ENCODE results near the gene ADA. TPM values are rescaled to one million over a fixed set of nuclear protein-coding genes. Genes with fewer than 3 reads are reported as not detected.
"Not testable (repeated sequence)": the region's sequence is repeated elsewhere in the genome, so short reads cannot be mapped to it uniquely, and the experiment has no call there.

ADA gene
- total and polyA plus RNA-seq, 5 donors from 2014 or later, result 28.1 to 41.3 (median 38.3) TPM

GRCh38 chr20:44596010-44596409, 55.5 kb downstream of the ADA start:
- H3K36me3 ChIP-seq (ENCODE audit: control insufficient read depth, insufficient read depth, low read length), result no peaks in the 10 kb centered on the region
- no peak overlapping the region for H3K4me3 ChIP-seq (ENCODE audit: low read depth, low read length)
- Mint-ChIP-seq H3K27me3 (no peaks in the 10 kb centered on the region), H3K9me3 (no peaks in the 10 kb centered on the region), H3K4me1 (peaks cover 5 to 11% (median 7%) of the 10 kb centered on the region in 4 donors), H3K4me3 (no peak overlapping the region), H3K27ac (peak overlapping the region in 1 of 3 donors; percentile 46), H3K36me3 (no peaks in the 10 kb centered on the region)
- H3K4me1 ChIP-seq (ENCODE audit: control insufficient read depth, insufficient read depth, low read length, poor library complexity, severe bottlenecking), result no peaks in the 10 kb centered on the region
- no peak overlapping the region for H3K27ac ChIP-seq (ENCODE audit: insufficient read depth, low read length, poor library complexity, severe bottlenecking)
- H3K9me3 ChIP-seq (ENCODE audit: control insufficient read depth in 2 of 2, low read length in 2 of 2), result no peaks in the 10 kb centered on the region
- DNase-seq (no peak), ATAC-seq (ENCODE audit: low read depth in 2 of 2) (no peak)
- H3K27me3 ChIP-seq (ENCODE audit: control insufficient read depth, insufficient read depth, low read length), result no peaks in the 10 kb centered on the region

- no peaks in the 10 kb centered on the region for H3K27me3 ChIP-seq (ENCODE audit: control insufficient read depth, insufficient read depth, low read length)
- Mint-ChIP-seq H3K4me3 (no peak overlapping the region), H3K27me3 (no peaks in the 10 kb centered on the region), H3K9me3 (no peaks in the 10 kb centered on the region), H3K36me3 (no peaks in the 10 kb centered on the region), H3K27ac (no peak overlapping the region), H3K4me1 (peaks cover 5 to 11% (median 7%) of the 10 kb centered on the region in 4 donors)
- H3K36me3 ChIP-seq (ENCODE audit: control insufficient read depth, insufficient read depth, low read length), result no peaks in the 10 kb centered on the region
- H3K27ac ChIP-seq (ENCODE audit: insufficient read depth, low read length, poor library complexity, severe bottlenecking), result no peak overlapping the region
- no peak overlapping the region for H3K4me3 ChIP-seq (ENCODE audit: low read depth, low read length)
- H3K4me1 ChIP-seq (ENCODE audit: control insufficient read depth, insufficient read depth, low read length, poor library complexity, severe bottlenecking), result no peaks in the 10 kb centered on the region
- H3K9me3 ChIP-seq (ENCODE audit: control insufficient read depth in 2 of 2, low read length in 2 of 2), result no peaks in the 10 kb centered on the region
- DNase-seq, result no peak
- ATAC-seq (ENCODE audit: low read depth in 2 of 2), result no peak
These were observed 56.8 kb downstream of the ADA start for GRCh38 chr20:44594730-44595129.

- Mint-ChIP-seq H3K4me3 (no peak overlapping the region), H3K4me1 (peaks cover 3 to 11% (median 6%) of the 10 kb centered on the region in 4 donors), H3K36me3 (no peaks in the 10 kb centered on the region), H3K27ac (no peak overlapping the region), H3K9me3 (no peaks in the 10 kb centered on the region), H3K27me3 (no peaks in the 10 kb centered on the region)
- Histone ChIP-seq H3K9me3 (ENCODE audit: control insufficient read depth in 2 of 2, low read length in 2 of 2) (no peaks in the 10 kb centered on the region), H3K27ac (ENCODE audit: insufficient read depth, low read length, poor library complexity, severe bottlenecking) (no peak overlapping the region), H3K36me3 (ENCODE audit: control insufficient read depth, insufficient read depth, low read length) (no peaks in the 10 kb centered on the region), H3K27me3 (ENCODE audit: control insufficient read depth, insufficient read depth, low read length) (no peaks in the 10 kb centered on the region), H3K4me3 (ENCODE audit: low read depth, low read length) (no peak overlapping the region), H3K4me1 (ENCODE audit: control insufficient read depth, insufficient read depth, low read length, poor library complexity, severe bottlenecking) (no peaks in the 10 kb centered on the region)
- ATAC-seq (ENCODE audit: low read depth in 2 of 2) (no peak), DNase-seq (no peak)
These were observed 57.7 kb downstream of the ADA start for GRCh38 chr20:44593751-44594150.

GRCh38 chr20:44592366-44592765, 59.1 kb downstream of the ADA start:
- Mint-ChIP-seq H3K27ac (no peak overlapping the region), H3K36me3 (no peaks in the 10 kb centered on the region), H3K4me3 (no peak overlapping the region), H3K27me3 (no peaks in the 10 kb centered on the region), H3K9me3 (no peaks in the 10 kb centered on the region), H3K4me1 (no peaks in the 10 kb centered on the region)
- Histone ChIP-seq H3K9me3 (ENCODE audit: control insufficient read depth in 2 of 2, low read length in 2 of 2) (no peaks in the 10 kb centered on the region), H3K4me3 (ENCODE audit: low read depth, low read length) (no peak overlapping the region), H3K27me3 (ENCODE audit: control insufficient read depth, insufficient read depth, low read length) (no peaks in the 10 kb centered on the region), H3K27ac (ENCODE audit: insufficient read depth, low read length, poor library complexity, severe bottlenecking) (no peak overlapping the region), H3K36me3 (ENCODE audit: control insufficient read depth, insufficient read depth, low read length) (no peaks in the 10 kb centered on the region), H3K4me1 (ENCODE audit: control insufficient read depth, insufficient read depth, low read length, poor library complexity, severe bottlenecking) (no peaks in the 10 kb centered on the region)
- DNase-seq, result no peak
- no peak for ATAC-seq (ENCODE audit: low read depth in 2 of 2)

- H3K27ac Mint-ChIP-seq, result peak overlapping the region in 1 of 3 donors; percentile 29
- H3K36me3 Mint-ChIP-seq, result no peaks in the 10 kb centered on the region
- Histone ChIP-seq H3K9me3 (ENCODE audit: control insufficient read depth in 2 of 2, low read length in 2 of 2) (no peaks in the 10 kb centered on the region), H3K27ac (ENCODE audit: insufficient read depth, low read length, poor library complexity, severe bottlenecking) (no peak overlapping the region), H3K36me3 (ENCODE audit: control insufficient read depth, insufficient read depth, low read length) (no peaks in the 10 kb centered on the region), H3K4me1 (ENCODE audit: control insufficient read depth, insufficient read depth, low read length, poor library complexity, severe bottlenecking) (no peaks in the 10 kb centered on the region), H3K4me3 (ENCODE audit: low read depth, low read length) (no peak overlapping the region), H3K27me3 (ENCODE audit: control insufficient read depth, insufficient read depth, low read length) (no peaks in the 10 kb centered on the region)
- no peaks in the 10 kb centered on the region for H3K9me3 Mint-ChIP-seq
- H3K4me1 Mint-ChIP-seq, result no peaks in the 10 kb centered on the region
- no peak overlapping the region for H3K4me3 Mint-ChIP-seq
- ATAC-seq (ENCODE audit: low read depth in 2 of 2) (no peak), DNase-seq (no peak)
- no peaks in the 10 kb centered on the region for H3K27me3 Mint-ChIP-seq
These were observed 60.3 kb downstream of the ADA start for GRCh38 chr20:44590980-44591778.

GRCh38 chr20:44589537-44589936, 62.0 kb downstream of the ADA start:
- Mint-ChIP-seq H3K27me3 (no peaks in the 10 kb centered on the region), H3K4me3 (no peak overlapping the region), H3K27ac (no peak overlapping the region), H3K36me3 (no peaks in the 10 kb centered on the region), H3K4me1 (no peaks in the 10 kb centered on the region), H3K9me3 (no peaks in the 10 kb centered on the region)
- Histone ChIP-seq H3K27me3 (ENCODE audit: control insufficient read depth, insufficient read depth, low read length) (no peaks in the 10 kb centered on the region), H3K4me1 (ENCODE audit: control insufficient read depth, insufficient read depth, low read length, poor library complexity, severe bottlenecking) (no peaks in the 10 kb centered on the region), H3K9me3 (ENCODE audit: control insufficient read depth in 2 of 2, low read length in 2 of 2) (no peaks in the 10 kb centered on the region), H3K36me3 (ENCODE audit: control insufficient read depth, insufficient read depth, low read length) (no peaks in the 10 kb centered on the region), H3K4me3 (ENCODE audit: low read depth, low read length) (no peak overlapping the region), H3K27ac (ENCODE audit: insufficient read depth, low read length, poor library complexity, severe bottlenecking) (no peak overlapping the region)
- ATAC-seq (ENCODE audit: low read depth in 2 of 2) (no peak), DNase-seq (no peak)

- not testable (repeated sequence) for H3K4me1 ChIP-seq (ENCODE audit: control insufficient read depth, insufficient read depth, low read length, poor library complexity, severe bottlenecking); H3K4me3 Mint-ChIP-seq; H3K9me3 Mint-ChIP-seq; H3K27ac ChIP-seq (ENCODE audit: insufficient read depth, low read length, poor library complexity, severe bottlenecking); ATAC-seq (ENCODE audit: low read depth in 2 of 2); H3K4me1 Mint-ChIP-seq; H3K9me3 ChIP-seq (ENCODE audit: control insufficient read depth in 2 of 2, low read length in 2 of 2); H3K4me3 ChIP-seq (ENCODE audit: low read depth, low read length); H3K36me3 ChIP-seq (ENCODE audit: control insufficient read depth, insufficient read depth, low read length); H3K27me3 Mint-ChIP-seq; H3K27me3 ChIP-seq (ENCODE audit: control insufficient read depth, insufficient read depth, low read length); H3K36me3 Mint-ChIP-seq; H3K27ac Mint-ChIP-seq; DNase-seq
These were observed 63.2 kb downstream of the ADA start for GRCh38 chr20:44588321-44588720.

Measured in CD4-positive, CD25-positive, alpha-beta regulatory T cell (primary cell).